HCT116 (cell line): ENCODE data around the gene RMP24.

Experiments
- ATAC-seq: fragments of 200-7000 bp; cut with Tn5 transposase; 2 replicates; pipeline ENCODE4 v1.9.1; 2020; ENCODE audit warnings: mild to moderate bottlenecking, moderate library complexity
- BruUV-seq: library from RNA; stranded (reverse); fragments of 400-500 nt; replicated peaks from 2 replicates; lab custom pipeline; 2021; lab: Mats Ljungman, UMichigan
- CTCF ChIA-PET: fragments of 300-600 bp; sonication (Branson Sonifier 250); formaldehyde crosslinking; loops from one replicate; lab custom pipeline; 2021; ENCODE audit warnings: antibody characterized with exemption; lab: Charles Lee
- POLR2A ChIA-PET: fragments of 300-600, 350-600 bp; sonication (Branson Sonifier 250); formaldehyde crosslinking; loops from one replicate; lab custom pipeline; 2021; ENCODE audit warnings: antibody characterized with exemption; lab: Charles Lee
- RAD21 ChIA-PET, 2 experiments: fragments of 300-600 bp; sonication (Branson Sonifier 250); formaldehyde crosslinking; loops; one replicate each; lab custom pipeline; 2023; ENCODE audit warnings: low total read pairs in 2 of 2; ENCODE audit not compliant: uncharacterized antibody in 2 of 2, unreplicated experiment in 2 of 2, low non-redundant PET in 1 of 2; lab: Charles Lee
- DNase-seq: peaks from one replicate; pipeline ENCODE4 v3.0.0-alpha.2; 2010; ENCODE audit warnings: low read depth, low spot score
- H2AFZ ChIP-seq: fragments of 200-600 bp; shearing (Covaris generic), sonication (generic); 2 replicates; pipeline ENCODE4 v1.6.1; 2017; ENCODE audit warnings: low read depth, mixed run types, mixed read lengths, antibody characterized with exemption, low read length; ENCODE audit not compliant: poor library complexity, severe bottlenecking
- H3K27ac ChIP-seq: 2 replicates; pipeline ENCODE4 v1.5.1; 2012; ENCODE audit warnings: low read depth, low read length
- H3K27me3 ChIP-seq: fragments of 200-600 bp; sonication (generic); 2 replicates; pipeline ENCODE4 v1.6.1; 2016; ENCODE audit warnings: mixed run types, low read length, mixed read lengths; ENCODE audit not compliant: insufficient read depth
- H3K36me3 ChIP-seq, 2 experiments: fragments of 200-500 bp in 1 of 2; fragments of 200-600 bp in 1 of 2; sonication (Bioruptor generic) in 1 of 2; sonication (generic) in 1 of 2; 2 replicates each; pipeline versions ENCODE4 v1.5.1 to v1.6.1; 2014 to 2016; ENCODE audit warnings: low read length in 2 of 2, inconsistent platforms in 1 of 2, mixed read lengths in 1 of 2, mixed run types in 1 of 2; ENCODE audit not compliant: insufficient read depth in 2 of 2, control insufficient read depth in 1 of 2
- H3K4me1 ChIP-seq, 2 experiments: fragments of 200-600 bp in 1 of 2; sonication (generic) in 1 of 2; 2 replicates each; pipeline versions ENCODE4 v1.5.1 to v1.6.1; 2012 to 2017; ENCODE audit warnings: low read length in 2 of 2, inconsistent platforms in 1 of 2, mild to moderate bottlenecking in 1 of 2, mixed read lengths in 1 of 2, mixed run types in 1 of 2, moderate library complexity in 1 of 2; ENCODE audit not compliant: insufficient read depth in 2 of 2, control insufficient read depth in 1 of 2
- H3K4me2 ChIP-seq: fragments of 200-600 bp; sonication (generic); 2 replicates; pipeline ENCODE4 v1.6.1; 2017; ENCODE audit warnings: mixed run types, low read length, mixed read lengths
- H3K4me3 ChIP-seq, 2 experiments: fragments of 200-600 bp in 1 of 2; sonication (generic) in 1 of 2; replicated peaks in 1 of 2; 2 replicates each; pipeline ENCODE4 v1.5.1; 2011 to 2016; ENCODE audit warnings: low read length in 2 of 2, control low read depth in 1 of 2, low read depth in 1 of 2, mild to moderate bottlenecking in 1 of 2, mixed read lengths in 1 of 2, mixed run types in 1 of 2
- H3K79me2 ChIP-seq: fragments of 200-600 bp; sonication (generic); 2 replicates; pipeline ENCODE4 v1.6.1; 2017; ENCODE audit warnings: mild to moderate bottlenecking, mixed run types, low read length, moderate library complexity, mixed read lengths; ENCODE audit not compliant: insufficient read depth
- H3K9ac ChIP-seq: fragments of 200-600 bp; sonication (generic); 2 replicates; pipeline ENCODE4 v1.6.1; 2016; ENCODE audit warnings: low read length, mixed read lengths
- H3K9me2 ChIP-seq: fragments of 200-600 bp; sonication (generic), shearing (Covaris generic); 2 replicates; pipeline ENCODE4 v1.6.1; 2017; ENCODE audit warnings: mixed run types, mild to moderate bottlenecking, moderate library complexity; ENCODE audit not compliant: insufficient read depth
- H3K9me3 ChIP-seq, 2 experiments: fragments of 200-500 bp in 1 of 2; fragments of 200-600 bp in 1 of 2; sonication (Bioruptor generic) in 1 of 2; sonication (generic) in 1 of 2; 2 replicates each; pipeline ENCODE4 v1.6.1; 2014 to 2017; ENCODE audit warnings: low read length in 2 of 2, mixed read lengths in 2 of 2, inconsistent platforms in 1 of 2, low read depth in 1 of 2, mild to moderate bottlenecking in 1 of 2, mixed run types in 1 of 2, moderate library complexity in 1 of 2; ENCODE audit not compliant: control insufficient read depth in 1 of 2, insufficient read depth in 1 of 2
- H4K20me1 ChIP-seq: fragments of 200-600 bp; sonication (generic), shearing (Covaris generic); 2 replicates; pipeline ENCODE4 v1.6.1; 2017; ENCODE audit warnings: mixed run types, mild to moderate bottlenecking, moderate library complexity; ENCODE audit not compliant: insufficient read depth
- CTCF ChIP-seq, 3 experiments: fragments of 200-600 bp in 1 of 3; sonication (generic) in 1 of 3; IDR thresholded peaks in 2 of 3; conservative IDR thresholded peaks in 1 of 3; 2 replicates each; pipeline ENCODE4 v1.5.1; 2012 to 2017; ENCODE audit warnings: low read depth in 2 of 3, low read length in 2 of 3, antibody characterized with exemption in 1 of 3, borderline replicate concordance in 1 of 3, control low read depth in 1 of 3, mild to moderate bottlenecking in 1 of 3, mixed read lengths in 1 of 3, mixed run types in 1 of 3, moderate library complexity in 1 of 3; ENCODE audit not compliant: insufficient read depth in 1 of 3
- JUND ChIP-seq: IDR thresholded peaks from 2 replicates; pipeline ENCODE4 v1.6.1; 2012
- MAX ChIP-seq: IDR thresholded peaks from 2 replicates; pipeline ENCODE4 v1.6.1; 2012
- POLR2A ChIP-seq: IDR thresholded peaks from 2 replicates; pipeline ENCODE4 v1.7.0; 2011; ENCODE audit warnings: borderline replicate concordance; ENCODE audit not compliant: insufficient read depth, insufficient read length; ENCODE audit errors: extremely low read depth
- RAD21 ChIP-seq: IDR thresholded peaks from 2 replicates; pipeline ENCODE4 v1.6.1; 2012; ENCODE audit warnings: low read depth, mild to moderate bottlenecking
- SIN3A ChIP-seq: IDR thresholded peaks from 2 replicates; pipeline ENCODE4 v1.6.1; 2012; ENCODE audit warnings: low read depth
- ZNF274 ChIP-seq: fragments of 200-500 bp; sonication (Bioruptor generic); IDR thresholded peaks from 2 replicates; pipeline ENCODE4 v1.6.1; 2014; ENCODE audit warnings: mild to moderate bottlenecking, low read depth, low read length, inconsistent platforms
- intact Hi-C: fragments of 100-400 bp; cut with micrococcal nuclease; formaldehyde crosslinking; loops from 2 replicates; pipeline ENCODE4 v1.10.0; 2022

The RMP24 gene

GRCh38 chr18:35993013-35993412, 20.5 kb downstream of the RMP24 start:
- no peaks in the 10 kb centered on the region for H3K27me3 ChIP-seq
- H3K4me2 ChIP-seq = no peak overlapping the region
- no peak overlapping the region for H3K27ac ChIP-seq
- DNase-seq = no peak
- H3K4me1 ChIP-seq = no peaks in the 10 kb centered on the region
- H4K20me1 ChIP-seq = no peaks in the 10 kb centered on the region
- no peaks in the 10 kb centered on the region for H3K9me3 ChIP-seq
- no peak overlapping the region for H3K9ac ChIP-seq
- H3K79me2 ChIP-seq = no peaks in the 10 kb centered on the region
- peaks cover 4 to 11% of the 10 kb centered on the region in 2 experiments; a peak in 3 of 4 replicates for H3K36me3 ChIP-seq
- no peaks in the 10 kb centered on the region for H3K9me2 ChIP-seq
- ChIA-PET CTCF (no interaction called here), POLR2A (no interaction called here), RAD21 (no interaction called here)
- no peak overlapping the region for H2AFZ ChIP-seq
- no peak overlapping the region for H3K4me3 ChIP-seq
- intact Hi-C loops = no loop called here
- TF ChIP-seq POLR2A (no peak), JUND (no peak)
- no peak for ATAC-seq
- no TSS peak for BruUV-seq

GRCh38 chr18:35998967-35999366, 26.5 kb downstream of the RMP24 start:
- DNase-seq = no peak

More at GRCh38 chr18:35998967-35999366, 26.5 kb downstream of the RMP24 start:
- POLR2A ChIA-PET = no interaction called here
- no peak overlapping the region for H3K27ac ChIP-seq
- RAD21 ChIA-PET = no interaction called here
- ATAC-seq = peak; percentile 87
- no peak overlapping the region for H3K4me3 ChIP-seq
- H3K36me3 ChIP-seq = no peaks in the 10 kb centered on the region
- TF ChIP-seq CTCF (IDR thresholded peaks at IDR 0.05 in 2 of 3, conservative IDR thresholded peaks at IDR 0.05 in 1 of 3; ENCODE audit: borderline replicate concordance in 1 of 3, insufficient read depth in 1 of 3, low read depth in 2 of 3, low read length in 2 of 3) = peak in 2 of 3 experiments; percentile 46 to 61; a peak in 3 of 6 replicates
- no peak for TF ChIP-seq ZNF274
- TF ChIP-seq MAX = no peak
- TF ChIP-seq SIN3A = no peak
- no peak for TF ChIP-seq RAD21
- CTCF ChIA-PET = no interaction called here
- H3K27me3 ChIP-seq = no peaks in the 10 kb centered on the region
- BruUV-seq = no TSS peak
- H4K20me1 ChIP-seq = no peaks in the 10 kb centered on the region
- H3K9me3 ChIP-seq = no peaks in the 10 kb centered on the region
- H3K9me2 ChIP-seq = no peaks in the 10 kb centered on the region
- no peaks in the 10 kb centered on the region for H3K79me2 ChIP-seq
- no peaks in the 10 kb centered on the region for H3K4me1 ChIP-seq
- no peak overlapping the region for H3K9ac ChIP-seq
- no peak overlapping the region for H2AFZ ChIP-seq
- intact Hi-C loops = no loop called here
- no peak overlapping the region for H3K4me2 ChIP-seq
